H9 (cell line): ENCODE measurements around the gene PHYH. TPM values are rescaled to one million over a fixed set of nuclear protein-coding genes. Genes with fewer than 3 reads are reported as not detected.

Experiments used
- DNase-seq: peaks from one replicate; pipeline ENCODE4 v3.0.0-alpha.2; 2017
- H2AFZ ChIP-seq: one replicate; pipeline ENCODE4 v1.6.1; 2013; ENCODE audit warnings: mild to moderate bottlenecking, low read length, control low read depth, moderate library complexity
- H2AK5ac ChIP-seq: 2 replicates; pipeline ENCODE4 v1.6.1; 2013; ENCODE audit warnings: low read length, control low read depth, mixed read lengths; ENCODE audit not compliant: insufficient read length
- H2BK120ac ChIP-seq: one replicate; pipeline ENCODE4 v1.6.1; 2013; ENCODE audit warnings: low read depth, mild to moderate bottlenecking, low read length, control low read depth, inconsistent platforms; ENCODE audit not compliant: poor library complexity, severe bottlenecking
- H2BK12ac ChIP-seq: 2 replicates; pipeline ENCODE4 v1.6.1; 2013; ENCODE audit warnings: low read length, control low read depth, mixed read lengths, low read depth; ENCODE audit not compliant: insufficient read length
- H2BK15ac ChIP-seq: 2 replicates; pipeline ENCODE4 v1.6.1; 2013; ENCODE audit warnings: low read depth, low read length, control low read depth
- H2BK20ac ChIP-seq: one replicate; pipeline ENCODE4 v1.6.1; 2013; ENCODE audit warnings: low read depth, mild to moderate bottlenecking, low read length, control low read depth, inconsistent platforms; ENCODE audit not compliant: poor library complexity, severe bottlenecking
- H2BK5ac ChIP-seq: 2 replicates; pipeline ENCODE4 v1.6.1; 2013; ENCODE audit warnings: low read length, control low read depth, mixed read lengths; ENCODE audit not compliant: insufficient read length
- H3K14ac ChIP-seq: 2 replicates; pipeline ENCODE4 v1.6.1; 2013; ENCODE audit warnings: low read length, control low read depth; ENCODE audit not compliant: insufficient read depth
- H3K18ac ChIP-seq: 2 replicates; pipeline ENCODE4 v1.6.1; 2013; ENCODE audit warnings: low read depth, mild to moderate bottlenecking, mixed read lengths, low read length, control low read depth; ENCODE audit not compliant: insufficient read length
- H3K23ac ChIP-seq: 2 replicates; pipeline ENCODE4 v1.6.1; 2013; ENCODE audit warnings: low read length, control low read depth, mixed read lengths, low read depth; ENCODE audit not compliant: insufficient read length
- H3K23me2 ChIP-seq: 2 replicates; pipeline ENCODE4 v1.6.1; 2013; ENCODE audit warnings: low read depth, mild to moderate bottlenecking, mixed read lengths, low read length, control low read depth; ENCODE audit not compliant: insufficient read length, poor library complexity, severe bottlenecking
- H3K27ac ChIP-seq: 2 replicates; pipeline ENCODE4 v1.5.1; 2013; ENCODE audit warnings: low read length, control low read depth, mixed read lengths, low read depth; ENCODE audit not compliant: insufficient read length
- H3K27me3 ChIP-seq: 2 replicates; pipeline ENCODE4 v1.6.1; 2013; ENCODE audit warnings: low read length, control low read depth, inconsistent platforms; ENCODE audit not compliant: insufficient read depth
- H3K4ac ChIP-seq: 2 replicates; pipeline ENCODE4 v1.6.1; 2013; ENCODE audit warnings: low read depth, mild to moderate bottlenecking, control low read depth, inconsistent platforms, low read length, moderate library complexity
- H3K4me1 ChIP-seq: 2 replicates; pipeline ENCODE4 v1.6.1; 2013; ENCODE audit warnings: low read length, control low read depth, inconsistent platforms; ENCODE audit not compliant: insufficient read depth
- H3K4me2 ChIP-seq: 2 replicates; pipeline ENCODE4 v1.6.1; 2013; ENCODE audit warnings: low read length, control low read depth, mixed read lengths; ENCODE audit not compliant: insufficient read length, insufficient read depth
- H3K56ac ChIP-seq: 2 replicates; pipeline ENCODE4 v1.6.1; 2013; ENCODE audit warnings: low read depth, mild to moderate bottlenecking, mixed read lengths, low read length, control low read depth; ENCODE audit not compliant: insufficient read length
- H3K79me1 ChIP-seq: 2 replicates; pipeline ENCODE4 v1.6.1; 2013; ENCODE audit warnings: low read depth, mild to moderate bottlenecking, moderate library complexity, low read length, control low read depth, inconsistent platforms; ENCODE audit not compliant: insufficient read depth, poor library complexity, severe bottlenecking
- H3K79me2 ChIP-seq: 2 replicates; pipeline ENCODE4 v1.6.1; 2013; ENCODE audit warnings: low read length, control low read depth, inconsistent platforms; ENCODE audit not compliant: insufficient read depth
- H3K9ac ChIP-seq: 2 replicates; pipeline ENCODE4 v1.6.1; 2013; ENCODE audit warnings: low read length, control low read depth, mixed read lengths; ENCODE audit not compliant: insufficient read length; ENCODE audit errors: extremely low read depth
- H3K9me3 ChIP-seq: one replicate; pipeline ENCODE4 v1.6.1; 2013; ENCODE audit warnings: low read depth, low read length, inconsistent platforms; ENCODE audit not compliant: control insufficient read depth
- H3T11ph ChIP-seq: one replicate; pipeline ENCODE4 v1.6.1; 2013; ENCODE audit warnings: mild to moderate bottlenecking, low read length, control low read depth, inconsistent platforms
- H4K20me1 ChIP-seq: one replicate; pipeline ENCODE4 v1.6.1; 2013; ENCODE audit not compliant: control insufficient read depth, insufficient read length, insufficient read depth
- H4K5ac ChIP-seq: 2 replicates; pipeline ENCODE4 v1.6.1; 2013; ENCODE audit warnings: low read depth, mild to moderate bottlenecking, mixed read lengths, low read length, control low read depth; ENCODE audit not compliant: insufficient read length
- H4K8ac ChIP-seq: replicated peaks from 2 replicates; pipeline ENCODE4 v1.6.1; 2013; ENCODE audit warnings: low read length, control low read depth, mixed read lengths, low read depth; ENCODE audit not compliant: insufficient read length
- H4K91ac ChIP-seq: 2 replicates; pipeline ENCODE4 v1.6.1; 2013; ENCODE audit warnings: low read depth, mild to moderate bottlenecking, moderate library complexity, mixed read lengths, low read length, control low read depth; ENCODE audit not compliant: insufficient read length
- H3K27ac Mint-ChIP-seq, 3 experiments: 2 replicates in 2 of 3; 3 replicates in 1 of 3; pipeline ENCODE4 v1.8.0; 2020 to 2021; ENCODE audit warnings: mixed read lengths in 3 of 3, mild to moderate bottlenecking in 1 of 3, moderate library complexity in 1 of 3
- H3K27me3 Mint-ChIP-seq: 2 replicates; pipeline ENCODE4 v1.8.0; 2021; ENCODE audit warnings: low read depth, mild to moderate bottlenecking, moderate library complexity, mixed read lengths
- H3K36me3 Mint-ChIP-seq, 3 experiments: 2 replicates in 2 of 3; 3 replicates in 1 of 3; pipeline ENCODE4 v1.8.0; 2020 to 2021; ENCODE audit warnings: low read depth in 3 of 3, mixed read lengths in 3 of 3; ENCODE audit not compliant: insufficient read depth in 1 of 3
- H3K4me1 Mint-ChIP-seq, 2 experiments: 2 replicates each; pipeline ENCODE4 v1.8.0; 2020; ENCODE audit warnings: mixed read lengths in 2 of 2
- H3K4me3 Mint-ChIP-seq, 2 experiments: 2 replicates in 1 of 2; 3 replicates in 1 of 2; pipeline ENCODE4 v1.8.0; 2020 to 2021; ENCODE audit warnings: mild to moderate bottlenecking in 2 of 2, mixed read lengths in 2 of 2, moderate library complexity in 1 of 2
- H3K9me3 Mint-ChIP-seq, 2 experiments: 2 replicates in 1 of 2; 3 replicates in 1 of 2; pipeline ENCODE4 v1.8.0; 2020; ENCODE audit warnings: mild to moderate bottlenecking in 2 of 2, mixed read lengths in 2 of 2, moderate library complexity in 1 of 2
- WGBS: extraction: QIAGEN DNeasy Blood & Tissue Kit; methylation state at CpG from one replicate; pipeline ENCODE4 v1.1.7; 2013; ENCODE audit warnings: missing lambda C conversion rate, low lambda C conversion rate, mixed read lengths; ENCODE audit not compliant: insufficient read length; ENCODE audit errors: extremely low coverage; 5-methylcytosine and 5-hydroxymethylcytosine counted together
- total RNA-seq: library from RNA; stranded (reverse); gene quantifications from 2 replicates; pipeline ENCODE4 v1.2.1, GENCODE V29; 2021
- TF ChIP-seq, protein P1 (sequence below): fragments of 200-600 bp; sonication (generic); conservative IDR thresholded peaks from 3 replicates; pipeline ENCODE4 v1.8.0; 2021; ENCODE audit warnings: antibody characterized with exemption, mild to moderate bottlenecking

Gene PHYH
- total RNA-seq, 1 experiment from 2014 or later: 21.5 TPM

DNA sequence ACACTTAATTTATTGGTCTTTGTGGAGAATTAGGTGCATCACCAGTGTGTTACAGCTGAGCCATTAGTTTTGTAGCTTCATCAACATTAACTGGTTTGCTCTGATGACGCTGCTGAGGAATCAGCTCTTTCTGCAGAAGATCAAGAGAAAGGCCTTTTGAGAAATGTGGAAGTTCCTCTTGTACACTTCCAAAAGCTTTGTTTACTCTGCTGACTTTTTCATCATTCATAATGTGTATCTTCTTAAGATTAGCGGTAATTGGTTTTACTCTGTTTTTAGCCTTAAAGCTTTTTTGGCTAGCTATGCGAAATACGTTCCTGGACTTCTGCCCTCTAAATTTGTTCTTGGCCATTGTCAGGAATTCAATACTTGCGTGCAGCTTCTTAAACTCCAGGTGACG is 8.2 kb upstream of the PHYH start:
- Histone ChIP-seq H4K5ac (no peak overlapping the region), H3K27ac (no peak overlapping the region), H4K20me1 (no peaks in the 10 kb centered on the region), H3K9me3 (no peaks in the 10 kb centered on the region), H3K23me2 (no peaks in the 10 kb centered on the region), H3K18ac (no peak overlapping the region), H2BK15ac (no peak overlapping the region), H2AK5ac (no peak overlapping the region), H2AFZ (no peak overlapping the region), H2BK12ac (no peak overlapping the region), H3T11ph (no peak overlapping the region), H3K4ac (no peak overlapping the region), H2BK5ac (no peak overlapping the region), H3K79me1 (no peaks in the 10 kb centered on the region), H3K56ac (no peak overlapping the region), H3K23ac (no peak overlapping the region), H2BK20ac (no peak overlapping the region), H3K14ac (no peak overlapping the region), H4K91ac (no peak overlapping the region), H3K4me1 (no peaks in the 10 kb centered on the region), H3K4me2 (no peak overlapping the region), H2BK120ac (no peak overlapping the region), H4K8ac (no peak overlapping the region), H3K27me3 (no peaks in the 10 kb centered on the region), H3K9ac (no peak overlapping the region), H3K79me2 (no peaks in the 10 kb centered on the region)
- Mint-ChIP-seq H3K9me3 (no peaks in the 10 kb centered on the region), H3K4me1 (no peaks in the 10 kb centered on the region), H3K27me3 (no peaks in the 10 kb centered on the region; the same call in 1 of the 2 replicates), H3K27ac (no peak overlapping the region), H3K36me3 (no peaks in the 10 kb centered on the region), H3K4me3 (no peak overlapping the region)
- DNase-seq: no peak
- TF ChIP-seq, protein P1, sequence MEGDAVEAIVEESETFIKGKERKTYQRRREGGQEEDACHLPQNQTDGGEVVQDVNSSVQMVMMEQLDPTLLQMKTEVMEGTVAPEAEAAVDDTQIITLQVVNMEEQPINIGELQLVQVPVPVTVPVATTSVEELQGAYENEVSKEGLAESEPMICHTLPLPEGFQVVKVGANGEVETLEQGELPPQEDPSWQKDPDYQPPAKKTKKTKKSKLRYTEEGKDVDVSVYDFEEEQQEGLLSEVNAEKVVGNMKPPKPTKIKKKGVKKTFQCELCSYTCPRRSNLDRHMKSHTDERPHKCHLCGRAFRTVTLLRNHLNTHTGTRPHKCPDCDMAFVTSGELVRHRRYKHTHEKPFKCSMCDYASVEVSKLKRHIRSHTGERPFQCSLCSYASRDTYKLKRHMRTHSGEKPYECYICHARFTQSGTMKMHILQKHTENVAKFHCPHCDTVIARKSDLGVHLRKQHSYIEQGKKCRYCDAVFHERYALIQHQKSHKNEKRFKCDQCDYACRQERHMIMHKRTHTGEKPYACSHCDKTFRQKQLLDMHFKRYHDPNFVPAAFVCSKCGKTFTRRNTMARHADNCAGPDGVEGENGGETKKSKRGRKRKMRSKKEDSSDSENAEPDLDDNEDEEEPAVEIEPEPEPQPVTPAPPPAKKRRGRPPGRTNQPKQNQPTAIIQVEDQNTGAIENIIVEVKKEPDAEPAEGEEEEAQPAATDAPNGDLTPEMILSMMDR: no peak
- WGBS: no CpG with 5 or more reads among the region's 6 CpGs
